ENCODE data around the gene ALK. TPM values are rescaled to one million over a fixed set of nuclear protein-coding genes. Genes with fewer than 3 reads are reported as not detected.
A peak's percentile ranks its signal among the peaks of the same experiment; 100 is the strongest.

Gene ALK
- total and polyA plus RNA-seq, 10 of the 15 experiments (the other 5 are each of a cell fraction or from before 2014, with no cell fraction given) = 0.11 TPM; not detected in 9

DNA sequence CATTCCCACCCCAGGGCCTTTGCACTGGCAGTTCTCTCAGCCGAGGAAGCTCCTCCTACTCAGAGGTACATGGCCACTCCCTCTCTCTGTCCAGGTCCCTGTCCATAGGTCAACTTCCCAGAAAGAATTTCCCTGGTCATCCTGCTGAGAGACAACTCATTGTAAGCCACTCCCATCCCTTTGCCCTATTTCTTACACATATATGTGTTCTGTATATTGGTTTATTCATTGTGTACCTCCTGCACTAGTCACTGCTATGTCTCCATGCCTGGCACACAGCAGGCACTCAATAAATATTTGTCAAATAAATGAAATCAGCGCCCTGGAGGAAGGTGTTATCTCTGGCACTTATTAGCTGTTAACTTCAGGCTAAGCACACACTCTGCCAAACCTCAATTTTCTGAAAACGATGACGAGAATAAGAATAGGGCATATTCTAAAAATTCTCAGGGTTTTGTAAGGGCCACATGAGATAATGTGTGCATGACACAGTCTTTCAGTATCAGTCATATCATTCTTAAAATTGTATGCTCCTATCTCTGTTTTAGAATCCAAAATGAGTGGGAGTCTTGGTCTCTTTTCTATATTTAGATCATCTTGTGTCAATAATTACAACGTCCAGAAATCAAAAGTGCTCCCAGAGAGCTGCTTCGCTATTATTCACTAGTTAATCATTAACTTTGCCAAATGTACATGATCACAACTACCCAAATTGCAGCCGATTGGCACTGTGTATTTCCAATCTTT is 198.0 kb downstream of the ALK start:
- no peak overlapping the region for H3K9ac ChIP-seq (ENCODE audit: control insufficient read depth, insufficient read depth, low read length)
- no TSS peak for BruUV-seq (replicated peaks)
- no peaks in the 10 kb centered on the region for H4K20me1 ChIP-seq (ENCODE audit: control insufficient read depth, insufficient read depth)
- no peaks in the 10 kb centered on the region; the same call in 1 of the 2 replicates for H3K4me1 ChIP-seq (ENCODE audit: control insufficient read depth, insufficient read depth, low read length)
- no peak overlapping the region for H2AFZ ChIP-seq (ENCODE audit: control insufficient read depth, low read depth, low read length)
- ChIA-PET POLR2A (no interaction called here), SMC1A (ENCODE audit: uncharacterized antibody, unreplicated experiment) (interaction anchor here (0.9 to 2.8 kb wide), 6 partner anchors 19 to 57 kb away, joined by 3 to 11 read pairs (median 3); no protein-coding TSS in a partner anchor), RAD21 (ENCODE audit: unreplicated experiment) (interaction anchor here (0.9 kb wide), 1 partner anchor 128 kb away, joined by 3 read pairs; no protein-coding TSS in a partner anchor), CTCF (interaction anchor here (0.9 to 1.0 kb wide), 2 partner anchors 9 to 21 kb away, joined by 3 read pairs; no protein-coding TSS in a partner anchor)
- intact Hi-C loops (cut with micrococcal nuclease; ENCODE audit: unreplicated experiment) (loop anchor here (10.0 kb wide), 1 partner anchor 409 kb away; no protein-coding TSS in a partner anchor), in situ Hi-C loops (cut with MboI) (no loop called here)
- H3K9me3 ChIP-seq (replicated peaks; ENCODE audit: control insufficient read depth, insufficient read depth, low read length) = no peaks in the 10 kb centered on the region
- no peaks in the 10 kb centered on the region for H3K36me3 ChIP-seq (ENCODE audit: control insufficient read depth in 2 of 2, insufficient read depth in 2 of 2, low read length in 1 of 2)
- DNase-seq (ENCODE audit: low read depth, low spot score) (peak; percentile 37), ATAC-seq (peak; percentile 92), FAIRE-seq (no peak)
- WGBS (ENCODE audit: insufficient coverage, insufficient replicate concordance, low lambda C conversion rate, missing lambda C conversion rate) = 0% methylated on average over 7 of the region's 7 CpGs
- H3K79me2 ChIP-seq (ENCODE audit: control insufficient read depth, insufficient read depth, low read length) = no peaks in the 10 kb centered on the region
- no peaks in the 10 kb centered on the region for H3K27me3 ChIP-seq (replicated peaks in 1 of 2; ENCODE audit: control insufficient read depth in 2 of 2, insufficient read depth in 2 of 2, low read length in 1 of 2)
- no peak overlapping the region for H3K27ac ChIP-seq (ENCODE audit: control insufficient read depth, insufficient read depth)
- no peak overlapping the region for H3K4me3 ChIP-seq
- no peak overlapping the region for H3K4me2 ChIP-seq (ENCODE audit: control insufficient read depth, insufficient read depth)
- TF ChIP-seq MTA3 (IDR thresholded peaks at IDR 0.05; ENCODE audit: borderline replicate concordance, low read length) (0 out of 2 replicates have a peak, but pooled peaks have one; percentile 23), EGR1 (IDR thresholded peaks at IDR 0.05; ENCODE audit: borderline replicate concordance in 1 of 2, low read depth in 2 of 2, low read length in 2 of 2) (no peak), NFYB (IDR thresholded peaks at IDR 0.05; ENCODE audit: insufficient read depth, low read depth, low read length) (no peak), ZNF622 (IDR thresholded peaks at IDR 0.05) (no peak), BACH1 (IDR thresholded peaks at IDR 0.05; ENCODE audit: borderline replicate concordance) (no peak), BCL11A (IDR thresholded peaks at IDR 0.05; ENCODE audit: low read depth, low read length) (peak; percentile 59; the same call in 1 of the 2 replicates), ZNF207 (IDR thresholded peaks at IDR 0.05; ENCODE audit: borderline replicate concordance) (no peak), SMARCA5 (IDR thresholded peaks at IDR 0.05) (peak; percentile 76; the same call in 1 of the 2 replicates), NFYA (IDR thresholded peaks at IDR 0.05; ENCODE audit: borderline replicate concordance, low read depth, low read length) (no peak), NBN (IDR thresholded peaks at IDR 0.05) (0 out of 2 replicates have a peak, but pooled peaks have one; percentile 32), STAT1 (conservative IDR thresholded peaks at IDR 0.05) (no peak), NR2F1 (conservative IDR thresholded peaks at IDR 0.05) (no peak; the same call in 1 of the 2 replicates), CHD4 (IDR thresholded peaks at IDR 0.05) (no peak)
- TF ChIP-seq, protein P1, sequence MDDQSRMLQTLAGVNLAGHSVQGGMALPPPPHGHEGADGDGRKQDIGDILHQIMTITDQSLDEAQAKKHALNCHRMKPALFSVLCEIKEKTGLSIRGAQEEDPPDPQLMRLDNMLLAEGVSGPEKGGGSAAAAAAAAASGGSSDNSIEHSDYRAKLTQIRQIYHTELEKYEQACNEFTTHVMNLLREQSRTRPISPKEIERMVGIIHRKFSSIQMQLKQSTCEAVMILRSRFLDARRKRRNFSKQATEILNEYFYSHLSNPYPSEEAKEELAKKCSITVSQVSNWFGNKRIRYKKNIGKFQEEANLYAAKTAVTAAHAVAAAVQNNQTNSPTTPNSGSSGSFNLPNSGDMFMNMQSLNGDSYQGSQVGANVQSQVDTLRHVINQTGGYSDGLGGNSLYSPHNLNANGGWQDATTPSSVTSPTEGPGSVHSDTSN (IDR thresholded peaks at IDR 0.05; ENCODE audit: insufficient replicate concordance, low read depth, low read length) = no peak
- TF ChIP-seq, protein P2, sequence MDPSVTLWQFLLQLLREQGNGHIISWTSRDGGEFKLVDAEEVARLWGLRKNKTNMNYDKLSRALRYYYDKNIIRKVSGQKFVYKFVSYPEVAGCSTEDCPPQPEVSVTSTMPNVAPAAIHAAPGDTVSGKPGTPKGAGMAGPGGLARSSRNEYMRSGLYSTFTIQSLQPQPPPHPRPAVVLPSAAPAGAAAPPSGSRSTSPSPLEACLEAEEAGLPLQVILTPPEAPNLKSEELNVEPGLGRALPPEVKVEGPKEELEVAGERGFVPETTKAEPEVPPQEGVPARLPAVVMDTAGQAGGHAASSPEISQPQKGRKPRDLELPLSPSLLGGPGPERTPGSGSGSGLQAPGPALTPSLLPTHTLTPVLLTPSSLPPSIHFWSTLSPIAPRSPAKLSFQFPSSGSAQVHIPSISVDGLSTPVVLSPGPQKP (IDR thresholded peaks at IDR 0.05; ENCODE audit: low read depth, low read length) = no peak
- TF ChIP-seq, protein P3, sequence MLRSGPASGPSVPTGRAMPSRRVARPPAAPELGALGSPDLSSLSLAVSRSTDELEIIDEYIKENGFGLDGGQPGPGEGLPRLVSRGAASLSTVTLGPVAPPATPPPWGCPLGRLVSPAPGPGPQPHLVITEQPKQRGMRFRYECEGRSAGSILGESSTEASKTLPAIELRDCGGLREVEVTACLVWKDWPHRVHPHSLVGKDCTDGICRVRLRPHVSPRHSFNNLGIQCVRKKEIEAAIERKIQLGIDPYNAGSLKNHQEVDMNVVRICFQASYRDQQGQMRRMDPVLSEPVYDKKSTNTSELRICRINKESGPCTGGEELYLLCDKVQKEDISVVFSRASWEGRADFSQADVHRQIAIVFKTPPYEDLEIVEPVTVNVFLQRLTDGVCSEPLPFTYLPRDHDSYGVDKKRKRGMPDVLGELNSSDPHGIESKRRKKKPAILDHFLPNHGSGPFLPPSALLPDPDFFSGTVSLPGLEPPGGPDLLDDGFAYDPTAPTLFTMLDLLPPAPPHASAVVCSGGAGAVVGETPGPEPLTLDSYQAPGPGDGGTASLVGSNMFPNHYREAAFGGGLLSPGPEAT (IDR thresholded peaks at IDR 0.05; ENCODE audit: low read depth) = peak; percentile 70; the same call in 1 of the 2 replicates
- TF ChIP-seq, protein P4, sequence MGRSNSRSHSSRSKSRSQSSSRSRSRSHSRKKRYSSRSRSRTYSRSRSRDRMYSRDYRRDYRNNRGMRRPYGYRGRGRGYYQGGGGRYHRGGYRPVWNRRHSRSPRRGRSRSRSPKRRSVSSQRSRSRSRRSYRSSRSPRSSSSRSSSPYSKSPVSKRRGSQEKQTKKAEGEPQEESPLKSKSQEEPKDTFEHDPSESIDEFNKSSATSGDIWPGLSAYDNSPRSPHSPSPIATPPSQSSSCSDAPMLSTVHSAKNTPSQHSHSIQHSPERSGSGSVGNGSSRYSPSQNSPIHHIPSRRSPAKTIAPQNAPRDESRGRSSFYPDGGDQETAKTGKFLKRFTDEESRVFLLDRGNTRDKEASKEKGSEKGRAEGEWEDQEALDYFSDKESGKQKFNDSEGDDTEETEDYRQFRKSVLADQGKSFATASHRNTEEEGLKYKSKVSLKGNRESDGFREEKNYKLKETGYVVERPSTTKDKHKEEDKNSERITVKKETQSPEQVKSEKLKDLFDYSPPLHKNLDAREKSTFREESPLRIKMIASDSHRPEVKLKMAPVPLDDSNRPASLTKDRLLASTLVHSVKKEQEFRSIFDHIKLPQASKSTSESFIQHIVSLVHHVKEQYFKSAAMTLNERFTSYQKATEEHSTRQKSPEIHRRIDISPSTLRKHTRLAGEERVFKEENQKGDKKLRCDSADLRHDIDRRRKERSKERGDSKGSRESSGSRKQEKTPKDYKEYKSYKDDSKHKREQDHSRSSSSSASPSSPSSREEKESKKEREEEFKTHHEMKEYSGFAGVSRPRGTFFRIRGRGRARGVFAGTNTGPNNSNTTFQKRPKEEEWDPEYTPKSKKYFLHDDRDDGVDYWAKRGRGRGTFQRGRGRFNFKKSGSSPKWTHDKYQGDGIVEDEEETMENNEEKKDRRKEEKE (IDR thresholded peaks at IDR 0.05) = no peak

Measured in GM12878 (cell line).